Fibroblast of villous mesenchyme (primary cell): Measurements from ENCODE around the gene UBL3. TPM values are rescaled to one million over a fixed set of nuclear protein-coding genes. Genes with fewer than 3 reads are reported as not detected.

Experiments
- DNase-seq: peaks from one replicate; pipeline ENCODE4 v3.0.0-alpha.2; 2010; ENCODE audit warnings: low read depth
- H3K4me3 ChIP-seq: 2 replicates; pipeline ENCODE4 v1.5.1; 2011; ENCODE audit warnings: low read depth, mild to moderate bottlenecking, low read length
- CTCF ChIP-seq: IDR thresholded peaks from 2 replicates; pipeline ENCODE4 v1.5.1; 2012; ENCODE audit warnings: low read depth, mild to moderate bottlenecking, low read length; ENCODE audit not compliant: insufficient read depth
- total RNA-seq: library from RNA; depleted of rRNA; stranded (reverse); fragments of >200 nt; gene quantifications from 2 replicates; pipeline ENCODE4 v1.2.3, GENCODE V29; 2012

The UBL3 gene
- 29.0 and 44.9 TPM in 2 replicates for total RNA-seq

GRCh38 chr13:29850213-29850898, at the start of gene UBL3:
Gene UBL3 (minus strand): TSS chr13:29850617. CDS start chr13:29849538, 1,079 bp downstream.
- DNase-seq, result peak; percentile 97
- H3K4me3 ChIP-seq, result peak within 1 kb of the TSS; percentile 78
- TF ChIP-seq CTCF, result no peak

GRCh38 chr13:29897102-29897501, 46.7 kb upstream of the UBL3 start:
- DNase-seq, result no peak
- no peak for TF ChIP-seq CTCF
- H3K4me3 ChIP-seq, result no peak overlapping the region

GRCh38 chr13:29893438-29893837, 43.0 kb upstream of the UBL3 start:
- no peak for TF ChIP-seq CTCF
- DNase-seq, result no peak
- no peak overlapping the region for H3K4me3 ChIP-seq

GRCh38 chr13:29892151-29892550, 41.7 kb upstream of the UBL3 start:
- no peak for TF ChIP-seq CTCF
- DNase-seq, result no peak
- no peak overlapping the region for H3K4me3 ChIP-seq

- no peak for DNase-seq
- TF ChIP-seq CTCF, result no peak
- H3K4me3 ChIP-seq, result no peak overlapping the region
Observed at GRCh38 chr13:29889111-29889510, 38.7 kb upstream of the UBL3 start.

GRCh38 chr13:29888306-29888705, 37.9 kb upstream of the UBL3 start:
- DNase-seq, result peak; percentile 59
- no peak for TF ChIP-seq CTCF
- no peak overlapping the region for H3K4me3 ChIP-seq

GRCh38 chr13:29887686-29888085, 37.3 kb upstream of the UBL3 start:
- H3K4me3 ChIP-seq, result no peak overlapping the region
- no peak for TF ChIP-seq CTCF

More at GRCh38 chr13:29887686-29888085, 37.3 kb upstream of the UBL3 start:
- DNase-seq, result no peak
